GM12878 (cell line): ENCODE measurements around the gene FAM184B. TPM values are rescaled to one million over a fixed set of nuclear protein-coding genes. Genes with fewer than 3 reads are reported as not detected.

Source experiments
- ATAC-seq: fragments of 200-7000 bp; cut with Tn5 transposase; 3 replicates; pipeline ENCODE4 v1.9.1; 2020; ENCODE audit warnings: mild to moderate bottlenecking, moderate library complexity
- BruUV-seq: library from RNA; stranded (reverse); fragments of 400-500 nt; replicated peaks from 2 replicates; lab custom pipeline; 2021; lab: Mats Ljungman, UMichigan
- CTCF ChIA-PET: fragments of 300-600 bp; sonication (Branson Sonifier 250); formaldehyde crosslinking; extraction: SDS; loops from one replicate; lab custom pipeline; 2021; ENCODE audit warnings: inconsistent platforms; lab: Yijun Ruan, JAX
- POLR2A ChIA-PET: fragments of 350-600 bp; formaldehyde crosslinking; extraction: SDS; loops from one replicate; lab custom pipeline; 2021; ENCODE audit warnings: inconsistent platforms; lab: Charles Lee
- RAD21 ChIA-PET: fragments of 300-600 bp; sonication (Branson Sonifier 250); formaldehyde crosslinking; loops from one replicate; lab custom pipeline; 2023; ENCODE audit warnings: antibody characterized with exemption; ENCODE audit not compliant: unreplicated experiment; lab: Charles Lee
- SMC1A ChIA-PET: fragments of 300-600 bp; sonication (Branson Sonifier 250); formaldehyde crosslinking; loops from one replicate; lab custom pipeline; 2023; ENCODE audit not compliant: unreplicated experiment, uncharacterized antibody; lab: Charles Lee
- DNase-seq: peaks from one replicate; pipeline ENCODE4 v3.0.0-alpha.2; 2011; ENCODE audit warnings: low read depth, low spot score
- FAIRE-seq: peaks from 3 replicates; lab custom pipeline; 2011; peaks lifted over from hg19 to GRCh38; lab: Jason Lieb, UNC
- H2AFZ ChIP-seq: 2 replicates; pipeline ENCODE4 v1.6.0; 2011; ENCODE audit warnings: low read depth, low read length, control low read depth; ENCODE audit not compliant: control insufficient read depth
- H3K27ac ChIP-seq: 2 replicates; pipeline ENCODE4 v1.5.1; 2011; ENCODE audit warnings: control low read depth; ENCODE audit not compliant: control insufficient read depth, insufficient read depth
- H3K27me3 ChIP-seq, 2 experiments: replicated peaks in 1 of 2; 2 replicates each; pipeline versions ENCODE4 v1.6.0 to v1.6.1; 2011; ENCODE audit warnings: low read length in 1 of 2; ENCODE audit not compliant: control insufficient read depth in 2 of 2, insufficient read depth in 2 of 2
- H3K36me3 ChIP-seq, 2 experiments: 2 replicates each; pipeline ENCODE4 v1.5.1; 2011; ENCODE audit warnings: low read length in 1 of 2; ENCODE audit not compliant: control insufficient read depth in 2 of 2, insufficient read depth in 2 of 2
- H3K4me1 ChIP-seq: 2 replicates; pipeline ENCODE4 v1.6.1; 2011; ENCODE audit warnings: mild to moderate bottlenecking, low read length, moderate library complexity, mixed read lengths; ENCODE audit not compliant: control insufficient read depth, insufficient read depth
- H3K4me2 ChIP-seq: 2 replicates; pipeline ENCODE4 v1.6.0; 2011; ENCODE audit warnings: control low read depth; ENCODE audit not compliant: control insufficient read depth, insufficient read depth
- H3K4me3 ChIP-seq: fragments of 200-600 bp; sonication (generic); 2 replicates; pipeline ENCODE4 v1.5.1; 2016
- H3K79me2 ChIP-seq: 2 replicates; pipeline ENCODE4 v1.6.0; 2011; ENCODE audit warnings: low read length; ENCODE audit not compliant: control insufficient read depth, insufficient read depth
- H3K9ac ChIP-seq: 2 replicates; pipeline ENCODE4 v1.8.0; 2011; ENCODE audit warnings: low read length, control low read depth, mixed read lengths; ENCODE audit not compliant: control insufficient read depth, insufficient read depth
- H3K9me3 ChIP-seq: replicated peaks from 3 replicates; pipeline ENCODE4 v1.5.1; 2011; ENCODE audit warnings: mild to moderate bottlenecking, low read length; ENCODE audit not compliant: control insufficient read depth, insufficient read depth
- H4K20me1 ChIP-seq: 2 replicates; pipeline ENCODE4 v1.6.0; 2011; ENCODE audit not compliant: control insufficient read depth, insufficient read depth
- CBX3 ChIP-seq: fragments of 200-600 bp; sonication (generic); IDR thresholded peaks from 2 replicates; pipeline ENCODE4 v1.6.1; 2016; ENCODE audit warnings: low read depth, borderline replicate concordance
- ESRRA ChIP-seq: IDR thresholded peaks from 2 replicates; pipeline ENCODE4 v1.6.1; 2012; ENCODE audit warnings: mild to moderate bottlenecking, low read length, improper control_type of control experiment
- FOS ChIP-seq: IDR thresholded peaks from 3 replicates; pipeline ENCODE4 v1.6.1; 2011; ENCODE audit warnings: borderline replicate concordance; ENCODE audit not compliant: insufficient read length; ENCODE audit errors: extremely low read depth
- IKZF1 ChIP-seq: fragments of 450-650 bp; conservative IDR thresholded peaks from 2 replicates; pipeline ENCODE4 v1.6.1; 2017; ENCODE audit warnings: antibody characterized with exemption, mild to moderate bottlenecking
- NBN ChIP-seq: fragments of 450-650 bp; IDR thresholded peaks from 2 replicates; pipeline ENCODE4 v1.6.1; 2016
- PML ChIP-seq: IDR thresholded peaks from 2 replicates; pipeline ENCODE4 v1.6.1; 2012; ENCODE audit warnings: low read length, inconsistent platforms
- POLR2AphosphoS5 ChIP-seq: IDR thresholded peaks from 2 replicates; pipeline ENCODE4 v1.6.1; 2011; ENCODE audit warnings: mild to moderate bottlenecking, low read length, inconsistent platforms
- SIX5 ChIP-seq: IDR thresholded peaks from 2 replicates; pipeline ENCODE4 v1.6.1; 2011; ENCODE audit warnings: mild to moderate bottlenecking, low read depth, low read length, moderate library complexity; ENCODE audit not compliant: severe bottlenecking
- TCF12 ChIP-seq: IDR thresholded peaks from 2 replicates; pipeline ENCODE4 v1.6.1; 2011; ENCODE audit warnings: low read depth, mild to moderate bottlenecking, low read length
- ZNF622 ChIP-seq: fragments of 450-650 bp; IDR thresholded peaks from 2 replicates; pipeline ENCODE4 v1.6.1; 2017; ENCODE audit warnings: mild to moderate bottlenecking, inconsistent platforms
- WGBS: methylation state at CpG from one replicate; pipeline ENCODE4 v1.1.6; 2016; ENCODE audit warnings: low lambda C conversion rate; ENCODE audit not compliant: insufficient replicate concordance, insufficient coverage; ENCODE audit errors: missing lambda C conversion rate; 5-methylcytosine and 5-hydroxymethylcytosine counted together
- in situ Hi-C: fragments of 300-500 bp; cut with MboI; formaldehyde crosslinking; loops from 9 replicates; pipeline ENCODE4 v1.14.3; 2018; ENCODE audit warnings: mixed read lengths
- intact Hi-C: fragments of 100-400 bp; cut with micrococcal nuclease; formaldehyde crosslinking; loops from one replicate; pipeline ENCODE4 v1.14.2; 2022; ENCODE audit not compliant: unreplicated experiment
- polyA plus RNA-seq, 11 experiments: library from polyadenylated mRNA; depleted of rRNA in 4 of 11; unstranded in 6 of 11; stranded (reverse) in 5 of 11; fragments of >200 nt; fragmentation: Nextera tagmentation in 4 of 11; fragmentation: Illumina TruSeq in 1 of 11; extraction: Ambion mirVana in 4 of 11; extraction: Trizol in 1 of 11; gene quantifications; 1 replicate in 1 of 11; 2 replicates in 10 of 11; pipeline versions ENCODE4 v1.2.1 to v1.2.3, GENCODE V29; 2011 to 2016; ENCODE audit warnings: inconsistent platforms in 2 of 11, missing spikeins in 2 of 11, low read depth in 1 of 11
- total RNA-seq, 4 experiments: library from RNA; depleted of rRNA in 3 of 4; stranded (reverse); fragments of >200 nt in 3 of 4; fragmentation: Illumina TruSeq in 1 of 4; extraction: Trizol in 1 of 4; gene quantifications; 2 replicates each; pipeline versions ENCODE4 v1.2.1 to v1.2.3, GENCODE V29; 2013 to 2021
- TF ChIP-seq, protein P1 (sequence below): fragments of 450-650 bp; IDR thresholded peaks from 2 replicates; pipeline ENCODE4 v1.6.1; 2017; ENCODE audit warnings: antibody characterized with exemption, mild to moderate bottlenecking, moderate library complexity
- TF ChIP-seq, protein P2 (sequence below): fragments of 450-650 bp; IDR thresholded peaks from 2 replicates; pipeline ENCODE4 v1.6.1; 2017; ENCODE audit warnings: mild to moderate bottlenecking, moderate library complexity
- TF ChIP-seq, protein P3 (sequence below): fragments of 150-350 bp; IDR thresholded peaks from 2 replicates; pipeline ENCODE4 v1.6.1; 2014; ENCODE audit warnings: mild to moderate bottlenecking, low read depth, low read length

Gene FAM184B
- total and polyA plus RNA-seq, 10 of the 15 experiments (the other 5 are each of a cell fraction or from before 2014, with no cell fraction given) = under 0.01 TPM; not detected in 9

DNA sequence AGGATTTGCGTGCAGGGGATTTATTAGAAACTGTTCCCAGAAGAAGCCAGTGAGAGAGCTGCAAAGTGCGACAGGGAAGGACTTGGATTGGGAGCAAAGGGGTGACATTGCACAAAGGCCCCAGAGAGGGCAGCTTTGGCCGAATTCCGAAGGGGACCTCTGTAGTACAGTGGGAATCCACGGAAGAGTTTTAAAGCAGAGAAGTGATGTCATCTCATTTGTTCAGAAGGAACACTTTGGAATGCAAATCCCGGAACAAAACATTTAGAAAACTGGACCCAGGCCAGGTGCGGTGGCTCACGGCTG, 71.7 kb downstream of the FAM184B start:
- Histone ChIP-seq H3K4me3 (no peak overlapping the region), H3K9me3 (no peaks in the 10 kb centered on the region), H3K9ac (no peak overlapping the region), H3K79me2 (no peaks in the 10 kb centered on the region), H3K4me1 (no peaks in the 10 kb centered on the region), H2AFZ (no peak overlapping the region), H3K27ac (no peak overlapping the region), H3K36me3 (no peaks in the 10 kb centered on the region), H3K27me3 (no peaks in the 10 kb centered on the region), H4K20me1 (no peaks in the 10 kb centered on the region), H3K4me2 (no peak overlapping the region)
- no peak for ATAC-seq
- ChIA-PET POLR2A (no interaction called here), CTCF (no interaction called here), SMC1A (no interaction called here), RAD21 (no interaction called here)
- intact Hi-C loops = no loop called here
- 67% methylated on average over 8 of the region's 8 CpGs for WGBS
- no peak for DNase-seq
- FAIRE-seq = no peak
- in situ Hi-C loops = no loop called here
- BruUV-seq = no TSS peak
- no peak for TF ChIP-seq ZNF622
- TF ChIP-seq, protein P1, sequence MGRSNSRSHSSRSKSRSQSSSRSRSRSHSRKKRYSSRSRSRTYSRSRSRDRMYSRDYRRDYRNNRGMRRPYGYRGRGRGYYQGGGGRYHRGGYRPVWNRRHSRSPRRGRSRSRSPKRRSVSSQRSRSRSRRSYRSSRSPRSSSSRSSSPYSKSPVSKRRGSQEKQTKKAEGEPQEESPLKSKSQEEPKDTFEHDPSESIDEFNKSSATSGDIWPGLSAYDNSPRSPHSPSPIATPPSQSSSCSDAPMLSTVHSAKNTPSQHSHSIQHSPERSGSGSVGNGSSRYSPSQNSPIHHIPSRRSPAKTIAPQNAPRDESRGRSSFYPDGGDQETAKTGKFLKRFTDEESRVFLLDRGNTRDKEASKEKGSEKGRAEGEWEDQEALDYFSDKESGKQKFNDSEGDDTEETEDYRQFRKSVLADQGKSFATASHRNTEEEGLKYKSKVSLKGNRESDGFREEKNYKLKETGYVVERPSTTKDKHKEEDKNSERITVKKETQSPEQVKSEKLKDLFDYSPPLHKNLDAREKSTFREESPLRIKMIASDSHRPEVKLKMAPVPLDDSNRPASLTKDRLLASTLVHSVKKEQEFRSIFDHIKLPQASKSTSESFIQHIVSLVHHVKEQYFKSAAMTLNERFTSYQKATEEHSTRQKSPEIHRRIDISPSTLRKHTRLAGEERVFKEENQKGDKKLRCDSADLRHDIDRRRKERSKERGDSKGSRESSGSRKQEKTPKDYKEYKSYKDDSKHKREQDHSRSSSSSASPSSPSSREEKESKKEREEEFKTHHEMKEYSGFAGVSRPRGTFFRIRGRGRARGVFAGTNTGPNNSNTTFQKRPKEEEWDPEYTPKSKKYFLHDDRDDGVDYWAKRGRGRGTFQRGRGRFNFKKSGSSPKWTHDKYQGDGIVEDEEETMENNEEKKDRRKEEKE = no peak
- TF ChIP-seq, protein P2, sequence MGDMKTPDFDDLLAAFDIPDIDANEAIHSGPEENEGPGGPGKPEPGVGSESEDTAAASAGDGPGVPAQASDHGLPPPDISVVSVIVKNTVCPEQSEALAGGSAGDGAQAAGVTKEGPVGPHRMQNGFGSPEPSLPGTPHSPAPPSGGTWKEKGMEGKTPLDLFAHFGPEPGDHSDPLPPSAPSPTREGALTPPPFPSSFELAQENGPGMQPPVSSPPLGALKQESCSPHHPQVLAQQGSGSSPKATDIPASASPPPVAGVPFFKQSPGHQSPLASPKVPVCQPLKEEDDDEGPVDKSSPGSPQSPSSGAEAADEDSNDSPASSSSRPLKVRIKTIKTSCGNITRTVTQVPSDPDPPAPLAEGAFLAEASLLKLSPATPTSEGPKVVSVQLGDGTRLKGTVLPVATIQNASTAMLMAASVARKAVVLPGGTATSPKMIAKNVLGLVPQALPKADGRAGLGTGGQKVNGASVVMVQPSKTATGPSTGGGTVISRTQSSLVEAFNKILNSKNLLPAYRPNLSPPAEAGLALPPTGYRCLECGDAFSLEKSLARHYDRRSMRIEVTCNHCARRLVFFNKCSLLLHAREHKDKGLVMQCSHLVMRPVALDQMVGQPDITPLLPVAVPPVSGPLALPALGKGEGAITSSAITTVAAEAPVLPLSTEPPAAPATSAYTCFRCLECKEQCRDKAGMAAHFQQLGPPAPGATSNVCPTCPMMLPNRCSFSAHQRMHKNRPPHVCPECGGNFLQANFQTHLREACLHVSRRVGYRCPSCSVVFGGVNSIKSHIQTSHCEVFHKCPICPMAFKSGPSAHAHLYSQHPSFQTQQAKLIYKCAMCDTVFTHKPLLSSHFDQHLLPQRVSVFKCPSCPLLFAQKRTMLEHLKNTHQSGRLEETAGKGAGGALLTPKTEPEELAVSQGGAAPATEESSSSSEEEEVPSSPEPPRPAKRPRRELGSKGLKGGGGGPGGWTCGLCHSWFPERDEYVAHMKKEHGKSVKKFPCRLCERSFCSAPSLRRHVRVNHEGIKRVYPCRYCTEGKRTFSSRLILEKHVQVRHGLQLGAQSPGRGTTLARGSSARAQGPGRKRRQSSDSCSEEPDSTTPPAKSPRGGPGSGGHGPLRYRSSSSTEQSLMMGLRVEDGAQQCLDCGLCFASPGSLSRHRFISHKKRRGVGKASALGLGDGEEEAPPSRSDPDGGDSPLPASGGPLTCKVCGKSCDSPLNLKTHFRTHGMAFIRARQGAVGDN = no peak
- no peak for TF ChIP-seq SIX5
- TF ChIP-seq PML = no peak
- TF ChIP-seq ESRRA = no peak
- TF ChIP-seq CBX3 = no peak
- TF ChIP-seq POLR2AphosphoS5 = no peak
- TF ChIP-seq FOS = no peak
- no peak for TF ChIP-seq IKZF1
- no peak for TF ChIP-seq TCF12
- TF ChIP-seq, protein P3, sequence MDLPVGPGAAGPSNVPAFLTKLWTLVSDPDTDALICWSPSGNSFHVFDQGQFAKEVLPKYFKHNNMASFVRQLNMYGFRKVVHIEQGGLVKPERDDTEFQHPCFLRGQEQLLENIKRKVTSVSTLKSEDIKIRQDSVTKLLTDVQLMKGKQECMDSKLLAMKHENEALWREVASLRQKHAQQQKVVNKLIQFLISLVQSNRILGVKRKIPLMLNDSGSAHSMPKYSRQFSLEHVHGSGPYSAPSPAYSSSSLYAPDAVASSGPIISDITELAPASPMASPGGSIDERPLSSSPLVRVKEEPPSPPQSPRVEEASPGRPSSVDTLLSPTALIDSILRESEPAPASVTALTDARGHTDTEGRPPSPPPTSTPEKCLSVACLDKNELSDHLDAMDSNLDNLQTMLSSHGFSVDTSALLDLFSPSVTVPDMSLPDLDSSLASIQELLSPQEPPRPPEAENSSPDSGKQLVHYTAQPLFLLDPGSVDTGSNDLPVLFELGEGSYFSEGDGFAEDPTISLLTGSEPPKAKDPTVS = no peak
- TF ChIP-seq NBN = no peak
